NCI-H2196 (cell line): ENCODE measurements around the gene UBE2E1.
A peak's percentile ranks its signal among the peaks of the same experiment; 100 is the strongest.

Source experiments
- DNase-seq: peaks from one replicate; lab custom pipeline; 2025; ENCODE audit not compliant: unreplicated experiment; lab: John Stamatoyannopoulos, UW

Gene UBE2E1

DNA sequence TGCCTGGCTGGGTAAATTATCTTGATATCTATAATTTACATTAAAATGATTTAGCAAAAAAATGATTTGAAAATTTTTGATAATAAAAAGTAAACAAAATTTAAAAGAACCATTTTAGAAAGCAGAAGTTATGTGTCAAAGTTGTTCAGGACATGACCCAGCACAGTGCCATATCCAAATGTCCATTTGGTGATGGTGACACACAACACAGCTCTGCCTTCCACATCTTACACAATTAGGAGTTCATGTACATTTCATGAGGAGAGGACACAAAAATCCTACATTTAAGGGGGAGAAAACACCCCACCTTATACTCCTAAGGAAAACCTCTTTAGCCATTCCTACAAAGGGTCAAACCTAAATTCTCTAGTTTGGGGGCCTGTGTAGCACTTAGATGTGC lies 10.7 kb upstream of the UBE2E1 start:
- DNase-seq, result no peak

DNA sequence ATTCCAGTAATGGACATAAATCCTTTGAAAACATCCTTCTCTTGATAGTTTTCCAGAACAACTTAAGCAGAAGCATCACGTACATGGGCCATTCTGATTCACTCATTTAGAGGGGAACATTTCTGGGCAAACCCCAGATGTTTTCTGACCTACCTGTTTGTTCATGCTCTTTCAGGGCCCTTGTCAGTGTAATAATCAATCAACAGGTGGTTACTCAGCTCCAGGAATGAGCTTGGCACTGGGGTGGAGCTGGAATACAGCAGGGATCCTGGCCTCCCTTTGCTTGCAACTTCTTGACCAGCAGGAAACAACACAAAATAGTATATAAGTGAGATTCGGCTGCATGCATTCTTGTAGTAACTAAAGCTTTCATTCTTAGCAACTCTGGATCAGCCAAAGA lies 9.2 kb upstream of the UBE2E1 start:
- no peak for DNase-seq

DNA sequence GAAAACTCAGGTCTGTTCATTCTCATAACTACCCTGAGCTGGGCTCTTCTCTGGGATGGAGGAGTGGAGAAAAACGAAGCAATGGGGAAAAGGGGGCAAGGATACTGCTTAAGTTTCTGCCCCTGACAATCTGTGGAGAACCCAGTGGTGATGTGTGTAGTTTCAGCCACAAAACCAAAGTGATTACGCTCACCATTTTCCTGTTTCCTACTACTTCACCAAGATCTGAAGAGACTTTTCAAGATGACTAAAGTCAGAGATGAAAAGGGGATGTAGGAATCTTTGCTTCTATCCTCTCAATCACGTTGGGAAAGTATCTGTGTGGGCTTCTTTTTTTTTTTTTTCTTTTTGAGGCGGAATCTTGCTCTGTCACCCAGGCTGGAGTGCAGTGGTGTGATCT lies 8.3 kb upstream of the UBE2E1 start:
- no peak for DNase-seq

DNA sequence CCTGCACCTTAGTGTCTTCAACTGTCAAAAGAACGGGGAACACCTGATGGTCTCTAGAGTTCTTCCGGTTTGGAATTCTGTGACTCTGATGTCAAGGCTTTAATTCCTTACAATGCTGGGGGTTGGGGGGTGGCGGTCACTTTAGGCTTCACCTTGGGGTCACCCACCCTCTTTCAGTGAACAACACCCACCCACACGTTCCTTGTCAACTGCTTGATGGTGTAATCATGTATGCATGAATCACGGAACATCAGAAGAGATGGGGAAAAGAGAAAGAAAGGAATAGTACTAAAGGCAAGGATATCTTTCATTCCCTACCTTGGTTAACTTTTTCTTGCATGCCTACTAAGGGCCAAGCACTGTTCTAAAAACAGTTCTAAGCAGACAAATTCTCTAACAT lies 7.3 kb upstream of the UBE2E1 start:
- DNase-seq, result no peak

DNA sequence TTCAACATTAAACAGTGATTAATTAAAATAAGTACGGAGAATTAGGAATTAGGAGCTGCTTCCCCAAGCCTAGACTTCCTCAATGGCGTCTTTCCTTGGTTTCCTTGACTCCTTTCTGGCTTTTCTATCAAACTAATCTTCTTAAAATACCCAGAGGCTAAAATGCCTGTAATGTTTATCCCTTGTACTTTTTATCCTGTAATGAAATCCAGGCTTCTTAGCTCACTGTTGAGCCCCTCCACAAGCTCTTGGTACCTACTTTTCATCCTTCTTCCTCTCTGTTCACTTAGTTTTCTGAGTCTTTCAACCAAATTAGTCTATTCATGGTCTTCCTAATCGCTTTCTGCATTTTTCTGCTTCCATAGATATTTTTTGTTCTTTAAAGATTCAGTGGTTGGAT lies 6.9 kb upstream of the UBE2E1 start:
- no peak for DNase-seq

DNA sequence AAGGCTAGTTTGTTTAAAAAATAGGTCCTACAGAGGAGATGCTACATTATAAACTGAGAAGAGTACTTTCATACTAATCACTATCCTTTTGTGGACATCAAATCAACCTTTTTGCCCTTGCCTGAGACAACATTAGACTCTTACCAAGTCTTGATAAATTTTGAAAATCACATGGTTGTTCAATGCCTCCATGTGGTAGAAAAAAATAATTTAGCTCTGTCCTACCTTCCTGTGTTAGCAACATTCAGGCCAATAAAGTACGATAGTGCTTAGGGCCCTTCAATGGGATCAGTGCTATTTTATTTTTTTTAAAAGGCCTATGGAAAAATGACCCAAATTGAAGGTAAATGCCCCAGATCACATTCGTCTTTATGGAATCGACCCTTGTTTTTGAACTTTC lies 5.0 kb upstream of the UBE2E1 start:
- no peak for DNase-seq

DNA sequence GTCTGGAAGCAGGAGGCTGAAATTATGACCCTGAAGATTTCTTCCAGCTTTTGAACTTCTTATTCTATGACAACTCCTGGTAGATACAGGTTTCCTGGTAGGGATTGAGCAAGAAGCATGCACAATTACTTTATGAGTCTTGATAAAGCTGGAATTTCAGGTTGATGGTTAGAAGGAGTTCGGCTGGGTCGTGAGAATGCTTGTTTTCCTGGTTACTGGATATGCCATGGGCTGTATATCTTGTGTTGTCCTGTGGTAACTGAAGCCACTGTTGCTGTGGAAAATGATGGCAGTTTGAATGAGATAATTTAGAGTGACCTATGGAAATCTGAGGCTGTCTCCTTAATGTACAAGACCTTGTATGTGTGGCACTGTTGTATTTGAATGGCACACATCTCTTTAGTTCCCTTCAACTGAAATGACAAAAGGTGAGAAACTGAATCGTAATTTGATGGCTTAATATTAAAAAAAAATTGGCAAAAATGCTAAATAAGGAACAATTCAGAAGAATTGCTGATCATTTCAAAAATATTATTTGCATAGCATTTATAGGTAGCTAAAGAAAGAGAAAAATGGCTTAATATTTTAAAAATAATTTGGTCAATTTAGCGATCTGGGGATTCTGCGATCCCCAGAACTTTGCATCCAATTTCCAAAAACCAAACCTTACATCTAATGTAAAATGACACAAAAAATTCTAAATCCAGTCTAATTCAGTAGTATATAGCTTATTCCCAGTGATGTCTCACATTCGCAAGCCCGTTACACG lies 1.1 kb upstream of the UBE2E1 start:
- no peak for DNase-seq

DNA sequence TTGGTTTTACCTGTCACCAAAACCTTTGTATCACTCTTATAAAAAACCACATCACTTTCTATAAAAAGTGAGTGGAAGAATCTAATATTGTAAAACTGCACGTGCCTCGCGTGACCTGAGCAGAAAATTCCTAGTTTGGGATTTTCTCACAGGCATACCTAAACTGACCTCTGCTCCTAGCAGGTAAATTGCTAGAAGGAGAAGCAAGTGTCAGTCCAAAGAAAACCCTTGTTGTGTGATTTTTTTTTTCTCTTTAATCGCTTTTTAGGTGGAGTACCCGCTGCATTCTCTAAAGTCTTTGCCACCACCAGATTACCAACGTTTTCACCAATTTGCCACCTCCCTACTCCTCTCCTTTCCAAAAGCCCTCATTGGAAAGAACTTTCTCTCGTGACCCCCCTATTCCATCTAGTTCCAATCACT lies 534 bp upstream of the UBE2E1 start:
- no peak for DNase-seq

DNA sequence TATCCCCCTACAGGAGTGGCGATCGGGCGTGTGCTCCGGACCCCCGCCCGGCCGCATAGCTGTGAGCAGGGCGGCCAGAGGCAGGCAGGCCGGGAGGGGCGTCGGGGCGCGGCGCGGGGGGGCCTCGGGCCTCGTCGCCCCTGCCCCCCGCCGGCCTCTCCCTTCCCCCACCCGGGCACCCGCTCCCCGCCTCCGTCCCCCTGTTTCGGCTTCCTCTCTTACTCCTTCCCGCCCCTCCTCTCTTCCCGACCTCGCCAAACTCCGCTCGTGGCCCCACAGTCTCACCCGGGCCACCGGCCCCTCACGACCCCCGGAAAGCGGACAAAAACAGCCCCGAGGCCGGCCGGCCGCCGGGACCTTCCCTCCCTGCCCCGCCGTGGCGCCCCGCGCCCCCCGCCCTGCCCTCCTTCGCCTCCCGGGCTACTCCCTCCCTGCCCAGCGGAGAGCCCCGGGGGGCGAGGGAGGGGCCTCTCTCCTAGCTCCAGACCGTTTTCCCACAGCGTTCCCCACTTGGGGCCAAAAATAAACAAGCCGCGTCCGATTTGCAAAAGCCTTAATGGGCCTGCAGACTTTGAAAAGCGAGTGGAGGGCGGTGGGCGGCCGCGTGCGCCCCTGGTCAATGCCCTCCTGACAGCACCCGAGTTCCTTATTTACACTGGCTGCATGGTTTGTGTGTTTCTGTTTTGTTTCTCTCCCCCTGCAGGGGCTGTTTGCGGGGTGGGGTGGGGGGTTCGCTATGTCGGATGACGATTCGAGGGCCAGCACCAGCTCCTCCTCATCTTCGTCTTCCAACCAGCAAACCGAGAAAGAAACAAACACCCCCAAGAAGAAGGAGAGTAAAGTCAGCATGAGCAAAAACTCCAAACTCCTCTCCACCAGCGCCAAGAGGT lies 1.0 kb downstream of the UBE2E1 start:
- DNase-seq, result no peak

DNA sequence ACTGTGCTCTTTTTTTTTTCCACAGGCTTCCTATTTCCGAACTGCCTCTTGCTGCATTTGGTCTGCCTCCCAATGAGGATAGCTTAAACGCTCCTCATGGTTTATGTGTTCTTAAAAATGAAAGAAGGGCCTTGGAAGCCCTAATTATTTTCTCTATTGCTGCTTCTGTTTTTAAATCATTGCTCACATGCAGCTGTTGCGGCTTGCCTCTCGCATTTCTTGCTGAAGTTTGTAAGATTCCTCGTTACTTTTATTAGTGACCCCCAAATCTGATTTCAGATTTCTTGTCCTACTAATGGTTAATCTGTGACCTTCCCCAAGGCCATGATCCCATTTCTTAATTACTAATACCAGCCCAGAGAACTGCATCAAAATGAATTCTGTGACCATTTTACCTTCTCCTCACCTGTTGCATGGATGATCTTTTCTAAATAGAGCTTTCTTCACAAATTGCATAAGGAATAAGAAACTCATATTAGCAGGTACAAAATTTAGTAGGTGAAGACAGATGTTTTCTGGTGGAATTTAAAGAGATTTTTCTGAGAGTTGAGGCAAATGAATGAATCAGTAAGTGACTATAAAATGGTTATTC lies 1.8 kb downstream of the UBE2E1 start:
- no peak for DNase-seq

DNA sequence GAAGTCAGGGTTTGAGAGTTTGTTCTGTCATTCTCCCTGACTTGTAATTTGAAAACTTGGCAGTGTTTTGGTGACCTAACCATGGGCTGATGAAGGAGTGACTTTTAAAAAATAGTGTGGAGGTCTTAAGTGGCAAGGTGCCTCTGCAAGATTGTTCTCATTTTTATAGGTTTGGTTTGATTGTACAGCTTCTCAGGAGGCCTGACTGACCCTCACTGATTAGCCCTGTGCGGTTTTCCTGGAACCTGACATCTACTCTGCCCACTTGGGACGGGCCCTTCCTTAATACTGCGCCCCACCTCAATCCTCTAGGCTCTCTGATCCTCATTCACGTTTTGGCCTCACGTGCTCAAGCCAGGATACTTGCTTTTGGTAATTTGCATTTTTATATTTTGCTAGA lies 2.8 kb downstream of the UBE2E1 start:
- DNase-seq, result no peak

DNA sequence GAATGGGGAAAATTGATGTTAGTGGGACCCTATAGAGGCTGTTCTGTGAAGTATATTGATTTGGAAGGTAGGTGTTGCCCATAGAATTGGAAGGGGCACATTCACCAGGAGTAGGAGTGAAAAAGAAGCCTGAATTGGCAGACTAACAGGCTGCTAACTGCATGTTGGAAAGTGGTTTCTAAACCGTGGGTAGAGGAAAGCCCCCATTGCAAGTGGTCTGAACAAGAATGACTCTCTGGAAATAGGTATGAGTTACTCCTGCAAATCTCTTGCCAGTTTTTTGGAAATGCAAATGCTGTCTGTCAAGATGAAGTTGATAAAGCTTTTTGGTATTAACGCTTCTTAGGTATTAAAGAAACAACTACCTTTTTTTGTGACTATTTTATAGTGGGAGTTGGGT lies 3.5 kb downstream of the UBE2E1 start:
- no peak for DNase-seq

DNA sequence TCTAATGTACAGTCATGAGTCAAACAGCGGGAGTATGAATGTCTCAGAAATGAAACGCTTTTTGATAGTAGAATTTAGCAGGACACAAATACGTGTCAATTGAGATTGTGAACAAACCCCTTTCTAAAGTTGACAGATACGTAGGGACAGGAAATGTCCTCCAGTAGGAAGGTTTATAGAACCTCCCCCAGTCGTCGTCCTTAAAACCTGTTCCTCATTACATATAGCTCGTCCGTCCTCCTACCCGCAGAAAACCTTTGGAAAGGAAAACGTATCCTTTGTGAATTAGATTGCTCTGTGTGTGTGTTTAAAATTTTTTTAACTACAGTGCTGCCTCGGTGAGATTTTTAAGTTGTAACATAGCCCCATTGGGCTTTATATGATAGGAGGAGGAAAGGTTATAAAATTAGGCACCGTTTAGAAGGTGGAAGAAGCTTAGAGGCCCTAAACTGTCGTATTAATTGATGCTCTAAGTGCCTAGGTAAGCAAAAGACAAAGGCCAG lies 4.1 kb downstream of the UBE2E1 start:
- no peak for DNase-seq

DNA sequence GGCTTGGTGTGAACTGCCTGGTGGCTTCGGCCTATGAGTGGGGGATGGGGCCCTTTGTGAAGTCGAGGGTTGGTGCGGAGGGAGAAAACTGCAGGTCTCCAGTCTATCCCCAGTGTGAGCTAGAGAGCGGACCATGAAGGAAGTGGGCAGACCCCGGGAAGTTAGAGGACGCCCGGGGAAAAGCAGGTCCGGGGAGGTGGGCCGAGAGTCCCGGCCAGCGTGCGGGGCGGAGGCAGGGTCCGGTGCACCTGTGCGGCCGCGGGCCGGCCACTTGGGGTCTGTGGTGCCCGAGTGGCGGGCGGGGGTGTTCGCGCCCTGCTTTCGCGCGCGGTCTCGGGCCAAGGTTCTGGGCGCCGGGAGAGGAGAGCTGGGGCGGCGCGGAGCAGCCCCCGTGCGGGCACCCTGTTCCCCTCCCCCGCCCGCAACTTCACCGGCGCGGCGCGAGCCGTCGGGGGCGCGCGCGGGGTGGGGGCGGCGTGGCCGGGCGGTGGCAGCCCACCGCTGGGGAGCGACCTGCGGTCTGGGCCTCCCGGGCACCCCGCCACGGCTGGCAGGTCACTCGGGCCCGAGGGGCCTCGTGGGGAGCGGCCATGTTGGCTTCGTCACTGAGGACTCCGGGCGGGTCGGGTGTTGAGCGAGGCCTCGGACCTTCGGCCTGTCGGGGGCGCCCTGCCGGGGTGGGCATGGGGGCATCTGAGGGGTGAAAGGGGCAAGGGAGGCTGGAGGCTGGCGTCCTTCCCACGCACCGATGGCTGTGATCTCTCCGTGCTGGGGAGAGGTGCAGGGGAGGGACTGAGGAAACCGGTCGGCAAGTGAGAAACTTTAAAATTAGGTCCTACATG lies 4.8 kb downstream of the UBE2E1 start:
- DNase-seq, result peak; percentile 28

DNA sequence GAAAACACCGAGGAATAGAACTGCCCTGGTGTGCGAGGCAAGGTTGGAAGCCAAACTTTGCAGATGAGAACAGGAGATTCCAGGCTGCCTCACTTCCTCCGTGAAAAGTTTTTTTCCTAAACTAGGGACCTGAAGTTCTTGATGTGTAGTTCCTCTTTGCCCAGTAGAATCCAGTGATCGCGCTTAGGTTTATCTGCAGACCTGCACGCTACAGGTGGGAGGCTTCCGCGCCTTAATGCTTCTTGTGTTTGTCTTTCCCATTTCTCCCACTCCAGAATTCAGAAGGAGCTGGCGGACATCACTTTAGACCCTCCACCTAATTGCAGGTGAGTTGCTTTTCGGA lies 5.4 kb downstream of the UBE2E1 start:
- no peak for DNase-seq

DNA sequence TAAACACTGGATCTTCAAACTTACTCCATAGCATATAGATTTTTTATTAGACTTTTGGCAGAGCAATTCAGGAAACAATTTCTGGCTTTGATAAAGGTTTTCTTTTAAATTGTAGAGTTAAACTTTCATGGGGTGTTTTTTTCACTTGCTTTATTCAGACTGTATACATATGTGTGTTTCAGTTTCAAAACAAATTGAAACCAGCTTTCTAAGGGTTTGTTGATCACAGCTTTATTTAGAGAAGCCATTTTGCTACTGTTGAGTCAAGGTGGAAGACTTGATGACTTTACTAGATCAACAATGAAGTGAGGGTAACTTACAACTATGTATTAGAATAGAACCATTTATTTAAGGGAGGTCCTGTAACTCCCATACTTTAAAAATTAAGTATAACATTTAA lies 6.2 kb downstream of the UBE2E1 start:
- DNase-seq, result no peak

DNA sequence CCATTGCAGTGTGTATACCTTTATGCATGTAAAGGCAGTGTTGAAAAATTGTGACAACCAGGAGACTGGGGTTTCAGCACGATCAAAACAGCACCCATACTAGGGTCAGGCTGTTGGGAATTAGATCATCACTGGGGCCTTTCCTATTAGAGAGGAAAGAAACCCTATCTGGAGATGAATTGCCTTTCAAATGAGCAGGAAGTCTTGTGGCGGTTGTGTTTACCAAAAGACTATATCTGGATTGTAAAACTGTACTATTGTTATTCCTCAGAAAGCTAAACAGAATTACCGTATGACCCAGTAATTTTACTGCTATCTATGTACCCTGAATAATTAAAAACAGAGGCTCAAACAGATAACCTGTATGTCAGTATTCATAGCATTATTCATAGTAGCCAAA lies 10.1 kb downstream of the UBE2E1 start:
- DNase-seq, result no peak

DNA sequence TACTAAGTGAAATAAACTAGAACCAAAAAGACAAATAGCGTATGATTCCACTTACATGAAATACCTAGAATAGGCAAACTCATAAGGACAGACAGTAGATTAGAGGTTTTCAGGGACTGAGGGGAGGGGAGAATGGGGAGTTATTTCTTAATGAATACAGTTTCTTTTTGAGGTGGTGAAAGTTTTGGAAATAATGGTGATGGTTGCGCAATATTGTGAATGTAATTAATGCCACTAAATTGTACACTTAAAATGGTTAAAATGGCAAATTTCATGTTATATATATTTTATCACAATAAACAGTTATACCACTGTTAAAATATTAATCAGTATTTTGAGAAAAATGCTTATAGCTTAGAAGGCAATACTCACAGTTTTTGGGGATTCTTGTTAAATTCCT lies 11.0 kb downstream of the UBE2E1 start:
- DNase-seq, result no peak

DNA sequence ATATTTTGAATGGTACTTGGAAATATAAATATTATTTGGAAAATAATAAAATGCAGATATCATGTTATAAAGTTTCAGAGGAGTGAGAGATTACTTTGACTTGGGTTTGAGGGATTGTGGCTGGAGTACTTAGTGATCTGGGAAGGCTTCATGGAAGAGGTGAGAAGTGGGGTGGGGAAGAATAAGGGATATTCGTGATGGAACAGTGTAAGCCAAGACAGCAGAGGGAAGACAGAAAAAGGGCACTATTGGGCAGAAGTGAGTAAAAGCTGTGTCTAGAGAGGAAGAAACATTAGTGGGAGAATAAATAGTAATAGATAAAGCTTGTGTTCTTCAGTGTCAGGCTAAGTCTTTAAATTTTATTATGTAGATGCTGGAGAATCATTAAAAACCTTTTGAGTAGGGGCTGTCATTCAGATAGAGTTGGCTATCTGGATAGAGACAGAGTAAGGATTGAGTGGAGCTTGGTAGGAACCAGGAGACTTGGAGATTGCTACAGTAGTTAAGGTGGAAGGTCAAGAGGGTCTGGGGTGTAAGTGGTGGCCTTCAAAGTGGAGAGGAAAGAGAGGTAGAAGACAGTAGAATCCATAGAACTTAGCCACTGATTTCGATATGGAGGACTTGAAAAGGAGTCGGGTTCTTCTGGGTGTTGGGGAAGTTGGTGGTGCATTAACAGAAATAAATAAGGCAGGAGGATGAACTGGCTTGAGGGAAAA lies 11.9 kb downstream of the UBE2E1 start:
- no peak for DNase-seq

DNA sequence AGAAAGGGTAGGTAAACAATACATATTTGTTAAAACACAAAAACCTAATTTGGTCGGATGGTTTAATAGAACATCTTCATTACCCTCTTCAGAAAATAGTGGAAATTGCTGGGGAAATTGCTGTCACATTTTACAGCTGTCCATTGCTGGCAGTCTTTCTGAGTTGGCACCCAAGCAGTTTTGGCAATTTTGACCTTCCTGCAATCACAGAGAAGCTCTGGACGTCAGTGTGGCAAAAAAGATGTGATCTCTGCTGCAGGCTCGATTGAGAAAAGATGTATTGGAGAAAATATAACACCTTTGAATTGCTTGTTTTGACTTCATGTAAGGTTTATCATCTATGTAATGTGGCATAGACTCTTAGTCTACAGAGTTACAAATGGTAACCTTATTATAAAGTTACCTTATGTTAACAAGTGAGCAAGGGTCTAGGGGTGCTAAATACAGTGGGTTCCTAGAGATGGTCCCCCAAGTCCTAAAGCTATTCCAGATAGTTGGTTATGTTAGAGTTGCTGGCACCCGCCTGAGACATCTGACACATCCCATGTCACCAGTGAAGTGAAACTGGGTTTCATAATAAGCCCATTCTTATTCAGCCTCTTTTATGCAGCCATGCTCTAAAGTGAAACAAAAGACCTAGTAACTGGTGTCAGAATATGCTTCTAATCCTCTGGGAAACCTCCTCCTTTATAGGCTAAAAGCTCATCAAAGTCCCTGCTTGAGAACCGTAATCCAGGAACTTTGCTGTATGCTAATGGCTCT lies 14.0 kb downstream of the UBE2E1 start:
- DNase-seq, result no peak
